Activated CD8-positive, alpha-beta T cell treated with anti-CD3 and anti-CD28 coated beads, Interleukin-2, amount 10 ng/mL, durations not matched to agents 7 days and 5 days (primary cell): ENCODE measurements around the gene SLC37A4. TPM values are rescaled to one million over a fixed set of nuclear protein-coding genes. Genes with fewer than 3 reads are reported as not detected.
"Not testable (repeated sequence)": the region's sequence is repeated elsewhere in the genome, so short reads cannot be mapped to it uniquely, and the experiment has no call there.

Source experiments
- ATAC-seq: fragments of 150-1000 bp; cut with Tn5 transposase; one replicate; pipeline ENCODE4 v1.10.0; 2021; ENCODE audit warnings: moderate library complexity
- CTCF ChIA-PET: fragments of 350-600 bp; sonication (Branson Sonifier 250); formaldehyde crosslinking; loops from one replicate; lab custom pipeline; 2021; ENCODE audit warnings: antibody characterized with exemption; lab: Charles Lee
- POLR2A ChIA-PET: fragments of 350-600 bp; sonication (Branson Sonifier 250); formaldehyde crosslinking; loops from one replicate; lab custom pipeline; 2021; ENCODE audit warnings: antibody characterized with exemption; lab: Charles Lee
- DNase-seq: peaks from one replicate; pipeline ENCODE4 v3.0.0-alpha.2; 2020
- H3K27ac Mint-ChIP-seq: one replicate; pipeline ENCODE4 v1.8.0; 2021; ENCODE audit warnings: mild to moderate bottlenecking, mixed read lengths
- H3K27me3 Mint-ChIP-seq: one replicate; pipeline ENCODE4 v1.8.0; 2021; ENCODE audit warnings: low read depth, mixed read lengths
- H3K36me3 Mint-ChIP-seq: one replicate; pipeline ENCODE4 v1.8.0; 2021; ENCODE audit warnings: low read depth, mixed read lengths
- H3K4me1 Mint-ChIP-seq: one replicate; pipeline ENCODE4 v1.8.0; 2021; ENCODE audit warnings: low read depth, mixed read lengths
- H3K4me3 Mint-ChIP-seq: one replicate; pipeline ENCODE4 v1.8.0; 2021; ENCODE audit warnings: mild to moderate bottlenecking, mixed read lengths
- H3K9me3 Mint-ChIP-seq: one replicate; pipeline ENCODE4 v1.8.0; 2022; ENCODE audit warnings: mixed read lengths; ENCODE audit not compliant: insufficient read depth
- total RNA-seq, 2 experiments: library from RNA; stranded (reverse); gene quantifications; one replicate each; pipeline ENCODE4 v1.2.3, GENCODE V29; 2021

SLC37A4 gene
- total RNA-seq, 2 experiments from 2014 or later, result 22.4 to 26.6 TPM

DNA sequence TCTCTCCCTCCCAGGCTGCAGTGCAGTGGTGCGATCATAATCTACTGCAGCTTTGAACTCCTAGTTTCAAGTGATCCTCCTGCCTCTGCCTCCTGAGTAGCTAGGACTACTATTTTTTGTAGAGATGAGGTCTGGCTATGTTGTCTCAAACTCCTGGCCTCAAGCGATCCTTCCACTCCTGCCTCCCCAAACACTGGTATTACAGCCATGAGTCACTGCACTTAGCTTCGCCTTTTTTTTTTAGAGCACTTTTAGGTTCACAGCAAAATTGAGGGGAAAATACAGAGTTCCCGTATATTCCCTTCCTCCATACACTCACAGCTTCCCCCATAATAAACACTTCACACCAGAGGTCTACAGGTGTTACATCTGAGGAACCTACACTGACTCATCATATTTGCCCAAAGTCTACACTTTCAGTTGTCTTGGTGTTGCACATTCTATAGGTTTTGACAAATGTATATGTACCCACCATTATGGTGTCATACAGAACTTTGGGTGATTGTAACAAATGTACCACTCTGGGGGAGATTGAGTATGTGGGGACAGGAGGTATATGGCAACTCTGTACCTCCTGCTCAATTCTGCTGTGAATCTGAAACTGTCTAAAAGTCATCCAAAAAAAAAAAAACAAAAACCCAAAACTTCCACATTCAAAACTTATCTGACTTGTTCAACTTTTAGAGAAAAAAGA lies 11.3 kb upstream of the SLC37A4 start:
- Mint-ChIP-seq H3K4me3 (no peak overlapping the region), H3K27me3 (peaks cover 5% of the 10 kb centered on the region), H3K9me3 (no peaks in the 10 kb centered on the region), H3K4me1 (no peaks in the 10 kb centered on the region), H3K27ac (no peak overlapping the region), H3K36me3 (peaks cover 12% of the 10 kb centered on the region)
- ATAC-seq (peak; percentile 54), DNase-seq (no peak)
- POLR2A ChIA-PET, result interaction anchor here (0.6 to 2.0 kb wide), 2 partner anchors 14 to 21 kb away, joined by 3 to 6 read pairs; partner anchors contain the start of gene HYOU1
- CTCF ChIA-PET, result interaction anchor here (1.2 to 2.6 kb wide), 3 partner anchors 11 to 25 kb away, joined by 3 to 11 read pairs (median 3); partner anchors contain the start of genes SLC37A4 and VPS11

- ATAC-seq, H3K27ac Mint-ChIP-seq, H3K4me1 Mint-ChIP-seq, POLR2A ChIA-PET, H3K36me3 Mint-ChIP-seq, H3K9me3 Mint-ChIP-seq, H3K27me3 Mint-ChIP-seq, DNase-seq, H3K4me3 Mint-ChIP-seq, CTCF ChIA-PET: not testable (repeated sequence)
Measured at GRCh38 chr11:119039471-119039870, 8.8 kb upstream of the SLC37A4 start.

GRCh38 chr11:119038884-119039283 lies 8.2 kb upstream of the SLC37A4 start:
- DNase-seq (no peak), ATAC-seq (no peak)
- H3K27ac Mint-ChIP-seq, result no peak overlapping the region
- H3K27me3 Mint-ChIP-seq, result peaks cover 5% of the 10 kb centered on the region
- no peaks in the 10 kb centered on the region for H3K9me3 Mint-ChIP-seq
- no peaks in the 10 kb centered on the region for H3K36me3 Mint-ChIP-seq
- no peaks in the 10 kb centered on the region for H3K4me1 Mint-ChIP-seq
- ChIA-PET POLR2A (no interaction called here), CTCF (no interaction called here)
- H3K4me3 Mint-ChIP-seq, result no peak overlapping the region

- peaks cover 5% of the 10 kb centered on the region for H3K27me3 Mint-ChIP-seq
- no peak for DNase-seq
- ATAC-seq, result no peak
- H3K4me3 Mint-ChIP-seq, result no peak overlapping the region
- H3K36me3 Mint-ChIP-seq, result no peaks in the 10 kb centered on the region
- H3K9me3 Mint-ChIP-seq, result no peaks in the 10 kb centered on the region
- CTCF ChIA-PET, result no interaction called here
- H3K27ac Mint-ChIP-seq, result no peak overlapping the region
- peaks cover 6% of the 10 kb centered on the region for H3K4me1 Mint-ChIP-seq
- POLR2A ChIA-PET, result no interaction called here
Measured at GRCh38 chr11:119034813-119035212, 4.1 kb upstream of the SLC37A4 start.

- H3K4me3 Mint-ChIP-seq, H3K36me3 Mint-ChIP-seq, POLR2A ChIA-PET, H3K27ac Mint-ChIP-seq, ATAC-seq, H3K27me3 Mint-ChIP-seq, H3K9me3 Mint-ChIP-seq, DNase-seq: not testable (repeated sequence)
- H3K4me1 Mint-ChIP-seq, result peaks cover 19% of the 10 kb centered on the region
- CTCF ChIA-PET, result interaction anchor here (0.6 to 1.3 kb wide), 5 partner anchors 18 to 34 kb away, joined by 3 read pairs; partner anchors contain the start of gene VPS11
Measured at GRCh38 chr11:119033421-119033820, 2.7 kb upstream of the SLC37A4 start.

GRCh38 chr11:119031912-119032280 lies 1.2 kb upstream of the SLC37A4 start:
- ATAC-seq (no peak), DNase-seq (no peak)
- Mint-ChIP-seq H3K36me3 (peaks cover 9% of the 10 kb centered on the region), H3K27ac (no peak overlapping the region), H3K27me3 (no peaks in the 10 kb centered on the region), H3K9me3 (no peaks in the 10 kb centered on the region), H3K4me3 (no peak overlapping the region), H3K4me1 (peaks cover 19% of the 10 kb centered on the region)
- CTCF ChIA-PET, result interaction anchor here (0.7 to 3.0 kb wide), 13 partner anchors 9 to 252 kb away, joined by 3 to 12 read pairs (median 6); partner anchors contain the start of genes CBL, HYOU1, RPS25 and TRAPPC4
- POLR2A ChIA-PET, result interaction anchor here (2.5 to 3.2 kb wide), 3 partner anchors 13 to 34 kb away, joined by 9 to 34 read pairs (median 10); partner anchors contain the start of genes CENATAC, RPS25 and TRAPPC4

DNA sequence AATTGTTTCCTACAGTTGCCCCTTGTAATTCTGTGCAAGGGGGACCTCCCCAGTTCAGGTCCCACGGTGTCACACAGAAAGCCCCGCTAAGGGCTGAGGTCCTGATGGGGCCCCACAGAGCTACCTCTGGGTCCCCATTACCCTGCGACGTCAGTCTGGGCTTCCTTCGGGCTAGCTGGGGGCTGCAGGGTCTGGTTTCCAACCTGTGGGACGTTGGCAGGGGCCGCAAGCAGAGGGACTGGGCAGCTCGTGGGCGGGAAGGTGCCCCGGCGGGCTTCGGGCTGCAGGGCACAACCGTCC lies 698 bp downstream of the SLC37A4 start:
- H3K36me3 Mint-ChIP-seq, result peaks cover 18% of the 10 kb centered on the region
- peak; percentile 5 for ATAC-seq
- CTCF ChIA-PET, result interaction anchor here (0.5 to 3.0 kb wide), 9 partner anchors 11 to 177 kb away, joined by 3 to 12 read pairs (median 7); partner anchors contain the start of genes CBL, CENATAC, HYOU1 and RPS25
- POLR2A ChIA-PET, result interaction anchor here (0.5 to 3.2 kb wide), 6 partner anchors 11 to 65 kb away, joined by 3 to 34 read pairs (median 7); partner anchors contain the start of genes CENATAC, RPS25, TRAPPC4 and VPS11
- H3K27me3 Mint-ChIP-seq, result no peaks in the 10 kb centered on the region
- DNase-seq, result peak; percentile 26
- H3K4me3 Mint-ChIP-seq, result peak overlapping the region; percentile 65
- H3K4me1 Mint-ChIP-seq, result peaks cover 24% of the 10 kb centered on the region
- H3K27ac Mint-ChIP-seq, result peak overlapping the region; percentile 54
- H3K9me3 Mint-ChIP-seq, result no peaks in the 10 kb centered on the region

DNA sequence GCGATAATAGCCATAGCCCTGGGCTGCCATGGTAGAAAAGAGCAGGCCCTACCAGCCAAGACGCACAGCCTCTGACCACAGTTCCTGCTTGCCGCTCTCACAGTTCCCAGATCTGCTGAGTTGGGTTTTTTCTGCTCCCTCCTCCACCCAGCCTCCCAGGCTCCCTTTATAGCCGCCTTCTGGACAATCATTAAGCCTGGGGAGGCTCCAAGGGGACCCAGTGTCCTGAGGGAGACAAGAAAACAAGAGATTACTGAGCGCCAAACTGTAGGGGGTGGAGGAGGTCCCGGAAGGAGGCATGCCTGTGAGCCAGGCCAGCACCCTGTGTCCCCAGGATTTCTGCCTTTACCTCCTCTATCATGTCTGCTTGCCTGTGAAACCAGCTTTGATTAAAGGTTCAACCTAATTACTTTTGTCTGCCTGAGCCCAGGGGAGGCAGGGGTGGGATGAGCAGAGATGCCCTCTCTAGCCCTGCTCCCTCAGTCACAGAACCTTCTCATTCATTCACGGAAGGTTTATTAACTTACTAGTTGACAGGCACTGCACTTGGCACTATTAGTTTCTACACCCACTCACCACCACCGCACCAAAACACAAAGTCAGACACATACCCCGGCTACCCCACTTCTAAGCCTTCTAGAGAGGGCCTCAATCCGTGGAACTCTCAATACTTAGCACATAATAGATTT lies 1.2 kb downstream of the SLC37A4 start:
- Mint-ChIP-seq H3K36me3 (peaks cover 21% of the 10 kb centered on the region), H3K27ac (peak overlapping the region; percentile 54), H3K9me3 (no peaks in the 10 kb centered on the region), H3K4me3 (peak overlapping the region; percentile 65), H3K4me1 (peaks cover 27% of the 10 kb centered on the region), H3K27me3 (no peaks in the 10 kb centered on the region)
- POLR2A ChIA-PET, result interaction anchor here (0.5 to 3.2 kb wide), 6 partner anchors 10 to 65 kb away, joined by 3 to 34 read pairs (median 7); partner anchors contain the start of genes CENATAC, RPS25, TRAPPC4 and VPS11
- ATAC-seq (peak; percentile 1), DNase-seq (no peak)
- CTCF ChIA-PET, result interaction anchor here (0.5 to 3.0 kb wide), 5 partner anchors 11 to 62 kb away, joined by 3 to 12 read pairs (median 6); partner anchors contain the start of genes CENATAC, RPS25, TRAPPC4 and VPS11

GRCh38 chr11:119029069-119029339 lies 1.7 kb downstream of the SLC37A4 start:
- peak overlapping the region; percentile 65 for H3K4me3 Mint-ChIP-seq
- no peaks in the 10 kb centered on the region for H3K27me3 Mint-ChIP-seq
- H3K36me3 Mint-ChIP-seq, result peaks cover 26% of the 10 kb centered on the region
- H3K9me3 Mint-ChIP-seq, result no peaks in the 10 kb centered on the region
- DNase-seq, result no peak
- ChIA-PET CTCF (interaction anchor here (0.7 to 3.0 kb wide), 2 partner anchors 9 to 39 kb away, joined by 3 to 12 read pairs; partner anchors contain the start of gene VPS11), POLR2A (interaction anchor here (2.9 to 3.2 kb wide), 2 partner anchors 10 to 13 kb away, joined by 9 to 34 read pairs; partner anchors contain the start of genes RPS25 and TRAPPC4)
- H3K27ac Mint-ChIP-seq, result peak overlapping the region; percentile 54
- ATAC-seq, result no peak
- peaks cover 32% of the 10 kb centered on the region for H3K4me1 Mint-ChIP-seq

- Mint-ChIP-seq H3K4me1 (peaks cover 36% of the 10 kb centered on the region), H3K4me3 (no peak overlapping the region), H3K27ac (peak overlapping the region; percentile 54), H3K9me3 (no peaks in the 10 kb centered on the region), H3K36me3 (peaks cover 31% of the 10 kb centered on the region), H3K27me3 (no peaks in the 10 kb centered on the region)
- ChIA-PET CTCF (interaction anchor here (0.7 kb wide), 1 partner anchor 9 kb away, joined by 3 read pairs; no protein-coding TSS in a partner anchor), POLR2A (interaction anchor here (0.6 to 2.7 kb wide), 2 partner anchors 10 to 141 kb away, joined by 4 to 18 read pairs; partner anchors contain the start of genes RPS25 and TRAPPC4)
- DNase-seq (no peak), ATAC-seq (no peak)
Measured at GRCh38 chr11:119028346-119029068, 2.2 kb downstream of the SLC37A4 start.
